GM18868 (cell line): ENCODE measurements around the gene ANKRD22.
A peak's percentile ranks its signal among the peaks of the same experiment; 100 is the strongest.
"Not testable (repeated sequence)": the region's sequence is repeated elsewhere in the genome, so short reads cannot be mapped to it uniquely, and the experiment has no call there.

Experiments used
- ATAC-seq: cut with Tn5 transposase; IDR thresholded peaks from one replicate; pipeline ENCODE4 v1.9.1; 2021; ENCODE audit warnings: mild to moderate bottlenecking, moderate library complexity; ENCODE audit not compliant: unreplicated experiment

ANKRD22 gene

DNA sequence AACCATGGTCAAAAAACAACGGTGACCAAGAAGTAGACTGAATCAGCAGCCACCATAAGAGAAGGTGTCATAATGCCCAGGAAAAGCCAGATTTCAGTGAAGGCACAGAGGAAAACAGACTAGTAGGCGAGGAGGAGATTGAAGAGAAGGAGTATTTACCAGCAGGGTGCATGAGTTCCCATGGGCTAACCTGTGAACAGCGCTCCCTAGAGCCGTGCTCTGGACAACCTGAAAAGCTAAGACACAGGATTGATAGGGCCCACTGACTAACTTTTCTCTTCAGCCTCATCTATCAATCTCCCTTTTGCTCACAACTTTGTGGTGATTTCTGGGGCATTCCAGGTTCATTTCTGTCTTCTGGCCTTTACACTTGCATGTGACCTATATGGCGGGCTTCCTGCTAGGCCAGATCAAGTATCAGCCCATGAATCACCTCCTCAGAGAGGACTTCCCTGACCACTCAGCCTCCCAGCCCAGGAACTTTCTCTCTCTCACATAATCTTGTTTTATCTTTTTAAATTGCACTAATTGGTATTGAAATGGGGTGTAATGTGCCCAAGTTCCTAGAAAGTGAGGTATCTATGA, 12.8 kb downstream of the ANKRD22 start:
- ATAC-seq, result no peak

DNA sequence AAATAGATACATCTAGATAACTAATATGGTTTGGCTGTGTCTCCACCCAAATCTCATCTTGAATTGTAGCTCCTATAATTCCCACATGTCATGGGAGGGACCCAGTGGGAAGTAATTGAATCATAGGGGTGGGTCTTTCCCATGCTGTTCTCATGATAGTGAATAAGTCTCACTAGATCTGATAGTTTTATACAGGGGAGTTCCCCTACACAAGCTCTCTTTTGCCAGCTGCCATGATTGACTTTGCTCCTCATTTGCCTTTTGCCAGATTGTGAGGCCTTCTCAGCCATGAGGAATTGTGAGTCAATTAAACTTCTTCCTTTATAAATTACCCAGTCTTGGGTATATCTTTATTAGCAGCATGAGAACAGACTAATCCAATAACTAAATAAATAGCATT, 14.0 kb downstream of the ANKRD22 start:
- ATAC-seq, result not testable (repeated sequence)

DNA sequence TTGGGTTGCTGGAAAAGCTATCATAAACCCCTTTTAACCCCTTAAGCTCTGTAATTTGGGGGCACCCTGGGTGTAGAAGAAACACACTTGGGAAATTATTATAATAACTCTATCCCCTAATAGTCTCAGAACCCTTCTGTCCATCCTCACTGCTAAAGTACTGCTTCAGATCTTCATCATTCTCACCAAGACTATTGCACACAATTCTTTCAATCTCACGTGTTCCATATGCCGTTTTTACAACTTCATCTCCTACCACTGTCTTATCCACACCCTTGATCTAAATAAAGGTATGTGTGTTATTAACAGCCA, 15.8 kb downstream of the ANKRD22 start:
- peak; percentile 6 for ATAC-seq

DNA sequence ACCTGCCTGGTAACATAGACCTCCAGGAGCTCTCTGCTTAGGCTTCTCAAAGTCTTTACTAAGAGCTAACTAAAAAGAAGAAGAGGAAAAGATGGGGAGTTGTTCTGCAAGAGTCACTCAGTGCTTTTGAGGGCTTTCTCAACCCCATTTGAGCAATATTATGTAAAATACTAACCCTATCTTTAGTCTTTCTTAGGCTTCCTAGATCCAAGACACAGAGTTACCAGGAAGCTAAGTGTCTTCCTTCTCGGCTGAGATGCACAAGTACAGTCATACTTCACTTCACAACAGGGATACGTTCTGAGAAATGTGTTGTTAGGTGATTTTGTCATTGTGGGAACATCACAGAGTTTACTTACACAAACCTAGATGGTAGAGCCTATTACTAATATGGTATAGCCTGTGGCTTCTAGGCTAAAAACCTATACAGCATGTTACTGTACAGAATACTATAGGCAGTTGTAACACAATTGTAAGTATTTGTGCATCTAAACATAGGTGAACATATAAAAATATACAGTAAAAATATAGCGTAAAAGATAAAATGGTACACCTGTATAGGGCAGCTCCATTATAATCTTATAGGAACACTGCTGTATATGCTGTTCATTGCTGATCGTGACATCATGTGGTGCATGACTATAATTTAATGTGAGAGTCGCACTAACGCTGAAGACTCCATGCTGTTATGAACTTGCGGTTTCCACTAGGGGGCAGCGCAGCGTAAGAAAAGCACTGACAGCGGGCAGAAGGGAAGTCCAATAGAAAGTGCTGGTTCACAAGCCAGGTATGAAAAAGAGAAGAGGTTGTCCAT, 16.3 kb downstream of the ANKRD22 start:
- ATAC-seq, result peak; percentile 81

DNA sequence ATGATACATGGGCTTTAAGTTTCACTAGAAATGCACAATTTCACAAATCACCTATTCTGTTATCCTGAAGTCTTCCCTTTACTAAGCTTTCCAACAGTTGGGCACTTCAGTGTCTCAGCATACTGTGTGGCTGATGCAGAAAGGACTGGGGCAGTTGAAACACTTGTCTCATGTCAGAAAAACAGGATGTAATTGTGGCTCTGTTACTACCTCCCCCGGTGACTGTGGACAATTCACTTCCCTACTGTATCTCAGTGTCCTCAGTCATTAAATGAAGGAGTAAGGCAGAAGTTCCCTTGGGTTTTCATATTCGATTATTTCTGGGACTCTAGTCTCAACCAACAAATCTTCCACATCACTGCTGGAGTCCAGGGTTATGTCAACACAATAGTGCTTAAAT, 17.9 kb downstream of the ANKRD22 start:
- ATAC-seq, result no peak

DNA sequence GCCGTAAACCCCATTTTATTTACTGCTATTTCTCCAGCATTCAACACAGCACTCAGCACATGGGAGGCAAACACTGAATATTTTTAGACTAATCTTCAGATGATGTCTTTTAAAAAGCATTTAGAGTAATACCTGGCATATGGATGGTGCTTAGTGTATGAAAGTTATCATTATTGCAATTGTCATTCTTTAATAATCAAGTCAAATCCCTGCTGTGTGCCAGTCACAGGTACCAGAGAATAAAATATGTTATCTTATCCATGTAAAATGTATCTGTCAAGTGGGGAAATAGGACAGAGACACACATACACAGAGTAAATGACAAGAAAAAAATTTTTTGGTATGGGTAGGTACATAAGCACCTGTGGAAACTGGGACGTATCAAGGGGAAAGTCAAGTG, 18.5 kb downstream of the ANKRD22 start:
- ATAC-seq, result no peak

DNA sequence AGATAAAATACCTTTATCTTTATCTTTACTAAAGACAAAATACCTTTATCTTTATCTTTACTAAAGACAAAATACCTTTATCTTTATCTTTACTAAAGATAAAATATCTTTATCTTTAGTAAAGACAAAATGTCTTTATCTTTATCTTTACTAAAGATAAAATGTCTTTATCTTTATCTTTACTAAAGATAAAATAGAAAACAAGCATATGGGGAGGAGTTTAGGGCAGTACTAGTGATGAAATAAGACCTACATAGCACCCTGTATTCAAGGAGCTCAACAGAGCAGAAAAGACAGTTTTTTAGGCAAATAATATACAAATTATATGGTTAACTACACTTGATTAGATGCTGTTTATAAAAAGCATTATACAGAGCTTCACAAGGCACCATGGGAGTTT, 19.3 kb downstream of the ANKRD22 start:
- ATAC-seq, result no peak

DNA sequence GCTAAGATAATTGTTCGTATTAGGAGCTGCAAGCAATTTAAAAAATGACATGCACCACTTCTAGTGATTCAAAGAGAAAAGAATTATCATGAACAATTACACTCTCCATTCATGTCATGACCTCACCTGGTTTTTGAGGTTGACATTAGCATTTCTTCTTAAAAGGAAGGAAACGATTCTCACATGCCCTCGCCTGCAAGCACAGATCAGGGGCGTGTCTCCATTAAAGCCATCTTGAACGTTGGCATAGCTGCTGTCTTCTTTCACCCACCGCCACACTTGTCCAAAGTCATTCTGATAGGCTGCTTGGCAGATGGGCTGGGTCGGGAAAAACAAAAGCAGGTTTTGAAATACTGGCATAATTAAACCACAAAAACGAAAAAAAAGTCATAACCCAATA, 19.9 kb downstream of the ANKRD22 start:
- ATAC-seq, result no peak

DNA sequence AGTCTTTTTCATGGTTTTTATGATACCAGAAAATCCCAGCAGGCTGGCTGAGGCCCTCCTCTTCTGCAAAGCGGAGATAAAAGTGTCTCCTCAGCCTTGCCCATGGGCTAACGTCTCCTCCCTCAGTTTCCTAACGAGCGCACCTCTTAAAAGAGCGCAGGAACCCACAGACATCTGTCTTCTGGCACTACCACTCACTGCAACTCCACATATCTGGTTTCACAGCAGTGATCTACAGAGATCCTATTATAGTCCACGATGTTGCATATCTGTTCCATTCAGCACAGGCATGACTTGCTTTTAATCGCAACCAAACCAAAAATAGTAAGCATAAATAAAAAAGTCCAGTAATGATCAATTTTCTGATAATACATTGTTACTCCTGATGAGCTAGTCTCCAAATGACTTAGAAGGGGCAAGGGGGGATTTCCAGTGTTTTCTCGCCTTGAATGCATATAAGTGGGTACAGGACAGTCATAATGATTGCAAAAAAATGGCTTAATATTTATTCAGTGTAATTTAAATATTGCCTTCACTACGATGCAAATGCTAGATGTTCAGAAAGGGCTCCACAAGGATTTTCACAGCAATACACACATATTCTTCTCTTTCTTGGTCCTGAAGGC, 20.9 kb downstream of the ANKRD22 start:
- no peak for ATAC-seq

DNA sequence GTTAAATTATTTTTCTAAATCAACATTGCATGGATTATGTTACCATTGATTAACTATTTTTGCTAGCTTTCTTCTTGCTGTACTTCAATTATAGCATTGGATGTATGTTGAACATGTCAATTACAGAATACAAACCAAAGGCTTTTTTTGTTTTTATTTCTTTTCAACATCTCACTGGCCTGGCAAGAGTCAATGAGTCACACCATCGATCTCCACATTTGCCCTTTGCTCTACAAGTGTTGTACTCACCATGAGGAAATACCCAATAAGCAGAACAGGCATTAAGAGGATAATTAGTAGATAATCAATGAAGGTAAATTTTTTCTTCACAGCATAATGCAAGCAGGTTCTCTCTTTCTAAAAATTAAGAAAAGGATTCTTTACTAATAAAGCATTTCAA, 23.3 kb downstream of the ANKRD22 start:
- ATAC-seq, result no peak

DNA sequence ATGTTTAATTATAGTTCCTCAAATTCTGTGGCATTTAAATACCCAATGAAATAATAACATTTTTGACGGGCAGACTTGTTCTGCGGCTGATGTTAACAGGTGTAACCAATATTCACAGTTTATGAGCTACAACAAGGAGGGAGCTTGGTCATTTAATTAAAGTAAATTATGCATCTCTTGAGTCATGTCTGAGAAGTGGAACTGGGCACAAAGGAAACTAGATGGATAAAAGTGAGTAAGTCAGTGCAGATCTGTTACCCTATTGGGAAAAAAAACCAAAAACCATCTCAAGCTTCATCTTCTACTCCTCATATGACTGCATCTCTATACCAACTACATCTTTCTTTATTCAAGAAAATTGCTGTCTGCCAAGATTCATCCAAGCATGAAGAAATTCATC, 24.0 kb downstream of the ANKRD22 start:
- ATAC-seq, result no peak

DNA sequence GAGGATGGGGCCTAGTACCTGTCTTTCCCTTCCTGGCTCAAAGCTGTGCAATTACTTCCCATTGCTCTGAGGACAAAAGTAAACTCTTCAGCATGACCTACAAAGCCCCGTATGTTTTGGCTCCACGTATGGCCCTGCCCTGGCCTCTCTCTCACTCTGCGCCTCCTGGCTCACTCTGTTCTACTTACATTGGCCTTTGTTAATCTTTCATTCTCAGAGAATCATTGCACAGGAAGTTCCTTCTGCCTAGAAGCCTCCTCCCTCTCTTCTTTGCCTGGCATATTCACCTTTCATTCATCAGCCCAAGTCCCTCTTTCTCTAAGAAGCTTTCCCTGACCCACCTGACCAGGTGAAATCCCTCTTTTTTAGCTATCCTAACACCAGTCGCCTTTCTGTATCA, 25.3 kb downstream of the ANKRD22 start:
- no peak for ATAC-seq

DNA sequence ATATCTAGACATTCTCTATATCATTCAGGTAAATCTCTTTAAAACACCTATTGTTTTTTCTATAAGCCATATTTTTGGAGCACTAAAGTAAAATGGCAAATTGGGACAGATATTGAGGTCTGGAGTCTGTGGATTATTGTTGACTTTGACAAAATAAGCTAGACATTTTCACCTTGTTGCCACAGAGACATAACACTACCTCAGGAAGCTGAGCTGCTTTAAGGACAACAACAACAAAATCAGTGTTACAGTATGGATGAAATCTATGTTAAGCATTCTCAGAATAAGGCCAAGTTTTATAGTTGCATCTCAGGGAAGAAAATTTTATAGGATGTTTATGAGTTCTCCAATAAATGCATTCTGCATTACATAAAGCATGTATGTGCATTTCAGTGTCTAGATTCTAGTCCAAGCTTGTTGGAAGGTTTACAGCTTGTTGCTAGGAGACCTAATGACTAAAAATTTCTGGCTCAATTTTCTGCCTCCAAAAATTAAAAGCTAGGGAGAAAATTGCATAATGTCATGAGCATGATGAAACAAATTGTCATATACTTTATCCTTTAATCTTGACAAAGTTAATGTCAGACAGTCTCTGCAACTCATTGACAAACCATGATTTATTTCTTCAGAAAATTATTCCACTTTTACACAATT, 30.8 kb downstream of the ANKRD22 start:
- ATAC-seq, result no peak

DNA sequence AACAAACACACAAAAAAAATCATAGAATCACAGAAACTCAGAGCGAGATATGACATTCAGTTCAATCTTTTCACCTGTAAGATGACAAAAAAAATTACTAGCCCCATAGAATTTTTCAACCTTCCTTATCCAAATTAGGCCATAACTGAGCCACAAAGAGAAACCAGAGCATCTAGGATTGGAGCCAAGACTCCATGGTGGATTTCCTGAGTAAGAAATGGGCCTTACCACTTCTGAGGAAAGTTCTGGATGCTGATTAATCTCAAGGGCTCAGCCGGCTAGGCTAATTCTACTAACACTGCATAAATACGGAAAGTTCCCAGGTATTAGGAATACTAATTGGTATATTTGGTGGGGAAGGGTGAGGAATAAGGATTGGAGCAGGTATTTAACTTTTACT, 32.4 kb downstream of the ANKRD22 start:
- ATAC-seq, result no peak

DNA sequence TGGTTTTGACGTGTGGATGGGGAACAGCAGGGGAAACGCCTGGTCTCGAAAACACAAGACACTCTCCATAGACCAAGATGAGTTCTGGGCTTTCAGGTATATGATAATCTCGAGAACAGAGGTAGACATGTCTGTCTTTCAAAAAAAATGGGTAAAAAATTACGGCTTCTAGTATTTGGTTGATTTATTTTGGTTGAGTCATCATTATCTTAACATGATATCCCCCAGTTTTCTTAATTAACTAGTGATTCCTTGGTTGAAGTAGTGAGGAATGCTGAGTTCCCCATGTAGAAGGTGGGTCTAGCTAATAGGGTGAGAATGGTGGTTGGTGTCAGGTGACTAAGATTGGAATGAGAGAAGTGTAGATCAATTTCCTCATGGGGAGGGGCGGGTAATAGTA, 38.4 kb downstream of the ANKRD22 start:
- ATAC-seq, result no peak

DNA sequence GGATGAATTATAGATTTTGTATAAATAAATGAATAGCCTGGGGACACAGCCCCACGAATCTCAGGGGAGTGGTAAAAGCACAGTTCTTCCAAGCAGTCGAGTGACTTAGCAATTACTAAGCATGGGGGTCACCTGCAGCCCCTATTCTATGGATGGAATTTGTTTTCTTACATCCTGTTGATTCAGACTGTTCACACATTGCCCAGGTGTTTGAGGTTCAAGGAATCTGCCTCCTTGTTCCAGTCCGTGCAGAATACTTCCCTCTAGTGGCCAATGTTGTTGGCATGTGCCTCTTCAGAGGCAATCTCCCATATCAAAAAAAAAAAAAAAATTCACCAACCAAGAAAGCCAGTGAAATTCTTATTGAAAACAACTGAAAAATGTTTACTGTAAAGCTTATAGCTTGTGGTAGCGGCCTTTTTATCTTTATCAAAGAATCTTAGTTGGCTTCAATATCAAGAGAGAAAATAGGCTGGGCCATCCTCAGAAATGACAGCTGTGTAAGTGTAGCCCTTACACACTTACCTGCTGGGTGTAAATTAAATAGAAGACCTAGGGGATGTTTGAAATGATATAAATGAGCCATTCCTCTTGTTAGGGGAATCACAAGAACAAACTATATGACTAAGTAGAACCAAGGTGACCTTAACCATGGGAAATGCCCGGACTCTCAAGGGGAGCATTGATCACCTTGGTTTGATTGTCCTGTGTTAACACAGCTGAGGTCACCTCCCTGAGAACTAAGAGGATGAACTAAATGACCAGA, 41.3 kb downstream of the ANKRD22 start:
- peak; percentile 47 for ATAC-seq

DNA sequence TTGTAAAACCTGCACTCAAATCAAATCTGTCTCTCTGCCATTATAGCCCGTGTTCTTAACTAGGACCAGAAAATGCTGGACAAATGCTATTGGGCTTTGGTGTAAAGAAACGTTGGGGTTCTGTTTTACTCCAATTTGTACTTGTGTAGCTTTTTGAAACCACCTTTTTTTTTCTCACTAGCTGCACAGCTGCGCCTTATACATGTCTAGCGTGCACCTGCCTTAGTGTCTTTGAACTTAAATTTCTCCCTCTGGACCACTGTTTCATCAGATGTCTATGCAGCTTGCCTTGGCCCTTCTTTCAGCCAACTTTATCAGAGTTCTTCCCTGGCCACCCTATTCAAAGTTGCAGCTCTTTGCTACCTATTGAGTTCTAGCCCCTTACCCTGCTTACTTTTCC, 42.0 kb downstream of the ANKRD22 start:
- no peak for ATAC-seq

DNA sequence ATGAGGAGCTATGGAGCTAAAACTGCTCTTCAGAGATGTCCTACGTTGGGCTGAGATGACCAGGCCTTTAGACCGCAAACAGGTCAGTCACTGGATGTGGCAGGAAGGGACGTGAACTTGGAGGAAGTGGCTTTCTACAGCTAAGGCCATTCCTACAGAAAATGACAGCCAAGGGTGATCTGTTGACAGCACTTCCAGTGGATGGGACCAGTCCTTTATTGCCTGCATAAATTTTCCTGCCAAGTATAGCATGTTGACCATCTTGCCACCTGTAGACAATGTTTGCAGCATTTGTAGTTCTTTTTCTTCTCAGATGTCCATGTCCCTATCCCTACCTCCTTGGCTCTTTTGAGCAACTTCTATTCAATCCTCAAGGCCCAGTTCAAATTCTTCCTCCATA, 45.7 kb downstream of the ANKRD22 start:
- no peak for ATAC-seq

DNA sequence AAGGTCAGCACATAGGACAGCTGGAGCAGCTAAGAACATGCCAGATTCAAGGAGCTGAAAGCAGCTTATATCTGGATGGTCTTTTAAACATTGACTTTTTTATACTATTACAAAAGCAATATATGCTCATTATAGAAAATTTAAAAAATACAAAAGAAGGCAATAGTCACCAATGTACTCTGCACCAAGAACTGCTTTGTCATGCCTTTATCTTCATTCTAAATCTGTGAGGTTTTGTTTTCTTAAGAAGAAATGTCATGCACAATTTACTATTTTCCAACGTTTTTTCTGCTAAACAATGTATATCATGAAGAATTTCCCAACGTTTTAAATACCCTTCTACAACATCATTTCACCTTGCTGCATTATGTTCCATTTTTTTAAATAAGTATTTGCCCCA, 46.3 kb downstream of the ANKRD22 start:
- no peak for ATAC-seq

DNA sequence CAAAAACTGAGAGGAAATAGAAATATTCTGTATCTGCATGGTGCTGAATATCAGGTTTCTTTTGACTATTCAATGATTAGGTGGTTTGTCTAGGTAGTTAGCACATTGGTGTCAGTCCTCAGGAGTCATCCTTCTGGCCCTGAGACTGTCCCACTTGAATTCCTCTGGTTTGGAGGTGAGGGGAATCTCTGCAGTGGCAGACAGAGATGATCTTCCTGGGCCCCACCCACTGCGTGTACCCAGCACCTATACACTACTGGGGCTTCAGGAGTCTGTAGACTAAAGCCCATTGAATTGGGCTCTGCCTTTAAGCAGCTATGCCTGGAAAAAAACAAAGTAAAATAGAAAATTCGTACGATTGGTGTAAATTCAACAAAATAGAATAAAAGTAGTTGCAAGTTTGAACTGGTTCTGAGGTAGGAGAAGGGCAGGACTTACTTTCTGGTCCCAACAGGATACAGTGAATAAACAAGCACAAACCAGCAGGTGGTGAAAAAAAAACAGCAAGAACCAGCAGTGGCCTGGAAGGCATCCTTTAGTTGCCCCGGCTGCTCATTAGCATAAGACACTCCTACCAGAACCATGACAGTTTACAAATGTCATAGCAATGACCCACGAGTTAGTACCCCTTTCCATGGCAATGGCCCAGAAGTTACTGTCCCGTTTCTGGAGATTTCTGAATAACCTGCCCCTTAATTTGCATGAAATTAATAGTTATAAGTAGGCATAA, 47.4 kb downstream of the ANKRD22 start:
- ATAC-seq, result no peak

DNA sequence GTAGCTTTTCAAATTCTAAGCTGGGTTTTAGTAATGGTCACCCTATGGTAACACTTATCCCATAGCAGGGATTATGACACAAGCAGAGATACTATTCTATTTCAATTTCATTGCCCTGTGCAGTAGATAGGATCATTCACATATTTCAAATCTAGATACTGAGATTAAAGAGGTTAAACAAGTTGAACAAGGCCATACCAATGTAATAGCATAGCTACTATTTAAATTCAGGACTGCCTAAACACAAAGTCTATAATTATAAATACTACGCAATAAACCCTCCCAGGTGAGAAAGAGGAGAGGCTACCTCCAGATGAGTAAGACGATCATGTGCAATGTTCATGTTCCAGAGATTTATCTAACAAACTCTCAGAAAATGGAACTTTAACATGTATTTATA, 48.0 kb downstream of the ANKRD22 start:
- ATAC-seq, result no peak
